ENCODE data around the gene ABCC5. TPM values are rescaled to one million over a fixed set of nuclear protein-coding genes. Genes with fewer than 3 reads are reported as not detected.
A peak's percentile ranks its signal among the peaks of the same experiment; 100 is the strongest.
"Not testable (repeated sequence)": the region's sequence is repeated elsewhere in the genome, so short reads cannot be mapped to it uniquely, and the experiment has no call there.

ABCC5 gene
- total RNA-seq, 1 donor = 6.5 TPM

DNA sequence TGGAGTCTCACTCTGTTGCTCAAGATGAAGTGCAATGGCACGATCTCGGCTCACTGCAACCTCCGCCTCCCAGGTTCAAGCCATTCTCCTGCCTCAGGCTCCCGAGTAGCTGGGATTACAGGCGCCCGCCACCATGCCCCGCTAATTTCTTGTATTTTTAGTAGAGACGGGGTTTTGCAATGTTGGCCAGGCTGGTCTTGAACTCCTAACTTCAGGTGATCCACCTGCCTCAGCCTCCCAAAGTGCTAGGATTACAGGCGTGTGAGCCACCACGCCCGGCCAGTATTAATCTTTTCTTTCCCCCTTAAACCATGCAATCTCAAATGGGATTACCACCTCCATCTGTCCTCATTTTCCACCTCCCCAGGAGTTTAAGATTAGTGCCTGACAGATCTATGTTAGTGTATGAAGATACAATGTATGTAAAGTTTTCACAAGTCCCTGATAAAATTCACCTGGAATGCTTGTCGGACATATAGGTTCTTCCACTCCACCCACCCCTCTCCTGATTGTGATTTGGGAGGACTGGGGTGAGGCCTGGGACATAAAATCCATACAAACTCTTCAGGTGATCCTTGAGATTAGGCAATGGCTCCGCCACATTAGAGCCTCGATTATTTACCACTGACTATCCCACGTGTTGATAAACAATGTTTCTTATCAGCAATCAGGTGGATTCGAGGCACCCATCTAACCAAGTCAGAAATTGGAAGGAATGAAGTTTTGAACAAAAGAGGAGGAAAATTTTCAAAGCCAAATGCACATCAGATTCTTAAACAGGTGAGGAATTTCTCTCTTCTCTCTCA, 134.2 kb downstream of the ABCC5 start:
- H3K4me3 ChIP-seq (ENCODE audit: low read length) = peak overlapping the region; percentile 82
- peaks cover 56% of the 10 kb centered on the region for H3K4me1 ChIP-seq (ENCODE audit: insufficient read depth, low read length)
- H3K9me3 ChIP-seq (ENCODE audit: low read depth, low read length) = no peaks in the 10 kb centered on the region
- H3K27me3 ChIP-seq (ENCODE audit: insufficient read depth, low read length) = no peaks in the 10 kb centered on the region

- no peaks in the 10 kb centered on the region for H3K27me3 ChIP-seq (ENCODE audit: insufficient read depth, low read length)
- H3K4me1 ChIP-seq (ENCODE audit: insufficient read depth, low read length) = peaks cover 87% of the 10 kb centered on the region
- H3K4me3 ChIP-seq (ENCODE audit: low read length) = no peak overlapping the region
- no peaks in the 10 kb centered on the region for H3K9me3 ChIP-seq (ENCODE audit: low read depth, low read length)
Measured at GRCh38 chr3:183880121-183880520, 137.6 kb downstream of the ABCC5 start.

DNA sequence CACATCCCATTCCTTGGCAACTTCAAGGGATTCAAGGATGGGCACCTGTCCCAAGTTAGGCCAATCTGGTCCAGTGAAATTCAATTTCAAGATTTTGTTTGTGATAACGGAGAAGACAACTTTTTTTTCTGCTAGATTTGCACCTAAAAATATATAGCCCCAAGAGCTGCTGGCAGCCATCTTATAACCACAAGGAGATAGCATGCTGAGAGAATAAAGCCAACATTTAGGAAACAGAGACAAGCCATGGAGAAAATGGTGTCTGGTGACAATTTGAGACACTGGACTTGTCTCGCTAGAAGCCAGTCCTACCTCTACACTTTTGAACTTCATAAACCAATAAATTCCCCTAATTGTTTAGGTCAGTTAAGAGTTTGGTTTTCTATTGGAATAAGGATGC, 138.4 kb downstream of the ABCC5 start:
- H3K9me3 ChIP-seq (ENCODE audit: low read depth, low read length) = no peaks in the 10 kb centered on the region
- peaks cover 92% of the 10 kb centered on the region for H3K4me1 ChIP-seq (ENCODE audit: insufficient read depth, low read length)
- H3K4me3 ChIP-seq (ENCODE audit: low read length) = no peak overlapping the region
- H3K27me3 ChIP-seq (ENCODE audit: insufficient read depth, low read length) = no peaks in the 10 kb centered on the region

DNA sequence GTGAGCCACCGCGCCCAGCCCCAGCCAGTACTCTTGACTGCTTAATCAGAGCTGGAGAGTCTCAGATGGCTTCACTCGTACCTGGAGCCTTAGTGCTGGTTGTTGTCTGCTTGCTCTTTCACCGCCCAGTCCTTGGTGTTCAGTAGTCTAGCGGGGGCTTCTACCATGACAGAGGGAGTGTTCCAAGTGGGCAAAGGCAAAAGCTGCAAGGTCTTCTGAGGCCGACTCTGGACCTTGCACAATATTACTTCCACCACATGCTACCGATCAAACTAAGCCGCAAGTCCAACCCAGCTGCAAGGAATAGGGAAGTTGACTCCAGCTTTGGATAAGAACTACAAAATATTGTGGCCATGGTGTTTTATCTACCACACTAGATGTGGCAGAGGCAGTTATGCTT, 139.6 kb downstream of the ABCC5 start:
- H3K9me3 ChIP-seq (ENCODE audit: low read depth, low read length) = no peaks in the 10 kb centered on the region
- H3K4me1 ChIP-seq (ENCODE audit: insufficient read depth, low read length) = peaks cover 80% of the 10 kb centered on the region
- no peaks in the 10 kb centered on the region for H3K27me3 ChIP-seq (ENCODE audit: insufficient read depth, low read length)
- no peak overlapping the region for H3K4me3 ChIP-seq (ENCODE audit: low read length)

DNA sequence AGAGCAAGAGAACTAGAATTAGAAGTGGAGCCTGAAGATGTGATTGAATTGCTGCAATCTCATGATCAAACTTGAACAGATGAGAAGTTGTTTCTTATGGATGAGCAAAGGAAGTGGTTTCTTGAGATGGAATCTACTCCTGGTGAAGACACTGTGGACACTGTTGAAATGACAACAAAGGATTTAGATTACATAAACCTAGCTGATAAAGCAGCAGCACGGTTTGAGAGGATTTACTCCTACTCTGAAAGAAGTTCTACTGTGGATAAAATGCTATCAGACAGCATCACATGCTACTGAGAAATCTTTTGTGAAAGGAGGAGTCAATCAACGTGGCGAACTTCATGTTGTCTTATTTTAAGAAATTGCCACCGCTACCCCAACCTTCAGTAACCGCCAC, 140.5 kb downstream of the ABCC5 start:
- H3K4me3 ChIP-seq (ENCODE audit: low read length); H3K9me3 ChIP-seq (ENCODE audit: low read depth, low read length); H3K27me3 ChIP-seq (ENCODE audit: insufficient read depth, low read length): not testable (repeated sequence)
- H3K4me1 ChIP-seq (ENCODE audit: insufficient read depth, low read length) = peaks cover 74% of the 10 kb centered on the region

DNA sequence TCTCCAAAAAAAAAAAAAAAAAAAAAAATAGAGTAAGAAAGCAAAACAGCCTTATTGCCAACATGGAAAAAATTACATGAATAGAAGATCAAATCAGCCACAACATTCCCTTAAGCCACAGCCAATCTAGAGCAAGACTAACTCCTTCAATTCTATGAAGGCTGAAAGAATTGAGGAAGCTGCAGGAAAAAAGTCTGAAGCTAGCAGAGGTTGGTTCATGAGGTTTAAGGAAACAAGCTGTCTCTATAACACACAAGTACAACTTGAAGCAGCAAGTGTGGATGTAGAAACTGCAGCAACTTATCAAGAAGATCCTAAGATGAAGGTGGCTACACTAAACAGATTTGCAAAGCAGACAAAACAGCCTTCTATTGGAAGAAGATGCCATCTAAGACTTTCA, 142.3 kb downstream of the ABCC5 start:
- Histone ChIP-seq H3K4me1 (ENCODE audit: insufficient read depth, low read length) (peaks cover 63% of the 10 kb centered on the region), H3K27me3 (ENCODE audit: insufficient read depth, low read length) (no peaks in the 10 kb centered on the region), H3K9me3 (ENCODE audit: low read depth, low read length) (no peaks in the 10 kb centered on the region), H3K4me3 (ENCODE audit: low read length) (no peak overlapping the region)

DNA sequence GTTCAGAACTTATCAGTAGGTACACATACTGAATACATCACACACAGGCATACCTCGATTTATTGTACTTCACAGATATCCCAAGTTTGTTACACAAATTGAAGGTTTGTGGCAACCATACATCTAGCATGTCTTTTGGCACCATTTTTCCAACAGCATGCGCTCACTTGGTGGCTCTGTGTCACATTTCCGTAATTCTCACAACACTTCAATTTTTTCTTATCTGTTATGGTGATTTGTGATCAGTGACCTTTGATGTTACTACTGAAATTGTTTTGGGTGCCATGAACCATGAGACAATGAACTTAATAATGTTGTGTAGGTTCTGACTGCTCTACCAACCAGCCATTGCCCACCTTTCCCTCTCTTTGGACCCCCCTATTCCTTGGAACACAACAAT, 143.8 kb downstream of the ABCC5 start:
- no peaks in the 10 kb centered on the region for H3K27me3 ChIP-seq (ENCODE audit: insufficient read depth, low read length)
- H3K9me3 ChIP-seq (ENCODE audit: low read depth, low read length) = no peaks in the 10 kb centered on the region
- H3K4me1 ChIP-seq (ENCODE audit: insufficient read depth, low read length) = peaks cover 63% of the 10 kb centered on the region
- no peak overlapping the region for H3K4me3 ChIP-seq (ENCODE audit: low read length)

DNA sequence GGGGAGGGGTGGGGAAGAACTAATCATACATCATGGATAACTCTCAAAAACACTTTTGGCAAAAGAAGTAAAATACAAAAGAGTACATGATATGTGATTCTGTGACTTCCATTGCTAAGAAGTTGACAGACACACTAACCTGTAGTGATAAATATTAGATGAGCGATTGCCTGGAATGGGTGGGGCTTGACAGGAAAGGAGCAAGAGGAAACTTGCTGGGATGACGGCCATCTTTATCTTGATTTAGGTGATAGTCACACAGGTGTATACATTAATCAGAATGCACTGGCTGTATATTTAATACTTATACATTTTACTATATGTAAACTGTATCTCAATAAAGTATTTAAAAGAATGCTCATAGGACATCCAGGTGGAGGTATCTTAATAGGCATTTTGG, 146.1 kb downstream of the ABCC5 start:
- Histone ChIP-seq H3K4me3 (ENCODE audit: low read length) (no peak overlapping the region), H3K4me1 (ENCODE audit: insufficient read depth, low read length) (peaks cover 50% of the 10 kb centered on the region), H3K27me3 (ENCODE audit: insufficient read depth, low read length) (no peaks in the 10 kb centered on the region), H3K9me3 (ENCODE audit: low read depth, low read length) (no peaks in the 10 kb centered on the region)

DNA sequence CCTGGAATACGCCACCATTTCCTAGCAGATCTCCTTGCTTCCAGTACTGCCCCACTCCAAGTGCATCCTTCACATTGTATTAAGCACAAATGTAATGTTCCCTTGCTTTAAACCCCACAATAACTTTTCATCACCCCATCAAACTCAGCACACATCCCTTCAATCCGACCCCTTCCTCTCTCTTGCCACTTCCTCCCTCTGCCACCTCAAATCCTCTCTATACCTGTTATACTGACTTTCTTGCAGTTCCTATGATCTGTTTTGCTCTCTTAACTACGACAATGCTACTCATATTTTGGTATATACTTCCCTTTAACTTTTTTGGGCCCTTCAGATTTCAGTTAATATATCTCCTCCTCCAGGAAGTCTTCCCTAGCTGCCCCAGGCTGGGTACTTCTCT, 147.1 kb downstream of the ABCC5 start:
- no peaks in the 10 kb centered on the region for H3K9me3 ChIP-seq (ENCODE audit: low read depth, low read length)
- H3K4me3 ChIP-seq (ENCODE audit: low read length) = no peak overlapping the region
- H3K4me1 ChIP-seq (ENCODE audit: insufficient read depth, low read length) = peaks cover 41% of the 10 kb centered on the region
- no peaks in the 10 kb centered on the region for H3K27me3 ChIP-seq (ENCODE audit: insufficient read depth, low read length)

Other genes starting within 250 kb of the ABCC5 start
- 3.8 TPM for gene MAP6D1, start 192.3 kb downstream of the ABCC5 start, total RNA-seq
- 41.1 TPM for gene PARL, start 133.0 kb downstream of the ABCC5 start, total RNA-seq
- gene HTR3D, start 13.9 kb upstream of the ABCC5 start, total RNA-seq = not detected
- gene HTR3C, start 35.2 kb upstream of the ABCC5 start, total RNA-seq = not detected
- gene HTR3E, start 79.2 kb upstream of the ABCC5 start, total RNA-seq = not detected
- gene EIF2B5, start 117.5 kb upstream of the ABCC5 start, total RNA-seq = 41.0 TPM
- gene DVL3, start 137.5 kb upstream of the ABCC5 start, total RNA-seq = 18.3 TPM
- 167 TPM for gene AP2M1, start 157.0 kb upstream of the ABCC5 start, total RNA-seq
- gene ABCF3, start 168.3 kb upstream of the ABCC5 start, total RNA-seq = 39.7 TPM
- gene VWA5B2, start 211.7 kb upstream of the ABCC5 start, total RNA-seq = under 0.01 TPM
- gene ALG3, start 231.1 kb upstream of the ABCC5 start, total RNA-seq = 14.0 TPM
- 0.52 TPM for gene EEF1AKMT4, start 231.8 kb upstream of the ABCC5 start, total RNA-seq
- gene CAMK2N2, start 243.7 kb upstream of the ABCC5 start, total RNA-seq = not detected